Endometrial microvascular endothelial cells (primary cell): ENCODE measurements around the gene RNU2-1. TPM values are rescaled to one million over a fixed set of nuclear protein-coding genes. Genes with fewer than 3 reads are reported as not detected.

ENCODE experiments used
- total RNA-seq: library from RNA; depleted of rRNA; stranded (reverse); fragments of >200 nt; gene quantifications from one replicate; pipeline ENCODE4 v1.2.3, GENCODE V29; 2015; ENCODE audit errors: inconsistent ontology term

Gene RNU2-1
- total RNA-seq, 1 donor from 2014 or later = not detected

Other genes starting within 250 kb of the RNU2-1 start
- 880 TPM for gene RPL27, start 235.6 kb downstream of the RNU2-1 start, total RNA-seq
- 62.6 TPM for gene IFI35, start 227.2 kb downstream of the RNU2-1 start, total RNA-seq
- 599 TPM for gene VAT1, start 211.6 kb downstream of the RNU2-1 start, total RNA-seq
- gene RND2, start 208.7 kb downstream of the RNU2-1 start, total RNA-seq = under 0.01 TPM
- gene BRCA1, start 108.6 kb downstream of the RNU2-1 start, total RNA-seq = 22.7 TPM
- 53.6 TPM for gene NBR1, start 62.8 kb downstream of the RNU2-1 start, total RNA-seq
- gene TMEM106A, start 22.1 kb downstream of the RNU2-1 start, total RNA-seq = 6.1 TPM
- not detected for gene CCDC200, start 5.4 kb downstream of the RNU2-1 start, total RNA-seq
- 1.4 TPM for gene ARL4D, start 165.0 kb upstream of the RNU2-1 start, total RNA-seq
- 35.4 TPM for gene DHX8, start 250.0 kb upstream of the RNU2-1 start, total RNA-seq